Measurements from ENCODE around the gene ARHGAP26.
A peak's percentile ranks its signal among the peaks of the same experiment; 100 is the strongest.

The ARHGAP26 gene

DNA sequence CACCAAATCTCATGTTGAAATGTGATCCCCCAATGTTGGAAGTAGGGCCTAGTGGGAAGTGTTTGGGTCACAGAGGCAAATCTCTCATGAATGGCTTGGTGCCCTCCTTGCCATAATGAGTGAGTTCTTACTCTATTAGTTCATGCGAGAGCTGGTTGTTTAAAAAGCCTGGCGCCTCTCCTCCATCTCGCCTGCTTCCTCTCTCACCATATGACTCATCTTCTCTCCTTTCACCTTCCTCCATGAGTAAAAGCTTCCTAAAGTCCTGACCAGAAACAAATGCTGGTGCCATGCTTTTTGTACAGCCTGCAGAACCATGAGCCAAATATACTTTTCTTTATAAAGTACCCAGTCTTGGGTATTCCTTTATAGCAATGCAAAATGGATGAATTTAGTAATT, 20.9 kb upstream of the ARHGAP26 start:
- DNase-seq = peak in 1 of 2 donors; percentile 11

DNA sequence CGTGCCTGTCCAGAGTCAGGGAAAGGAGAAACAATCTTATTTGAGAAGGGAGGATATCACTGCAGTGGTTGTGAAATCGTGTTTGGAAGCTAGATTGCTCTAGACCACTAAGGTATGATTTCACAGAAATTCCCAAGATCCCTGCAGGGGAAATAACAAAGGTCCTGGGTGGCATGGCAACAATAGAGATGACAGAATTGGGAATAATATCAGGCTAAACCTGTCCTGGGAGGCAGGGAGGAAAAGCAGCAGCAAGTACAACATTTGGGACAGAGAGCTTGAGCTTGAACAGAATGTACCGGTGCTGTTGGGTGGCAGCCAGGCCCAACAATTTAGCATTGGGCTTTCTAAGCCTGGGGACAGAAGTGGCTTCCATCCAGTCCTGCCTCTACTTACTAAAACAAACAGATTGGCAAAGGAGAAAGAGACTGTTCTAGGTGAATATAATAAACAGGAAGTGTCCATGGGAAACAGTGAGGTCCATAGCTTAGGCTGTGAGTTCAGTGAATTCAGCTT, 17.0 kb upstream of the ARHGAP26 start:
- DNase-seq = no peak

DNA sequence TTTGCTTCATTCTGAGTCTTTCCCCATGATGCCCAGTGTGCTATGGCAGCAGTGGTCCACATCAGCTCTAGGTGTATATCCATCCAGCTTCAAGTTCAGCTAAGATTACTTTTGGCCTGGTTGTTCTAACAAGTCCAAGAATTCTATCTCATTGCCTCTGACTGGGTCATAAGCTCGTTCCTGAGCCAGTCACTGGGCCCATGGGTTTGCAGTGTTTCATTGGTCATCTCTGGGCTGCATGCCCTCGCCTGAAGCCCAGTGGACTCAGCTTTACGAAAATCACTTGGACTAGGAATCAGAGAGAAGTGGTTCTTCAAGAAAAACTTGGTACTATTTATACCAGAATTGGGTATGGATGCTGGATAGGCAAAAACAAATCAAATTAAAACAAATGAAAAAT, 16.1 kb upstream of the ARHGAP26 start:
- no peak for DNase-seq

DNA sequence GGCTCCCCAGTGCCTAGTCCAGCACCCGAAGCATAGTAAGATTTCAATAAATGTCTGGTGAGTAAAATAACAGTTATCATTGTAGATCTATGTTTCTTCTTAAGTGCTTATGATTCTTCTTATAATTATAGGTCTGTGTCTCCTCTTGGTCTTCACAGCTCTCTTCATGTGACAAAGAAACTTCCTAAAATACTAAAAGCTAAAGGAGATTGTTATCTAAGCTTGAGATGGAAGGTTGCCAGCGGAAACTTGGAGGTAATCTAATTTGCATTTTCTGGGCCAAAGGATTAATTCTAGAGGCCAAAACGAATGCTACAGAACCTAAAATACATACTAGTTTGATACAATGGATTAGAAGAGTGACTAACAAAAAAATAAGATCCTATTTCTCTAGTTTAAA, 13.6 kb upstream of the ARHGAP26 start:
- no peak for DNase-seq

DNA sequence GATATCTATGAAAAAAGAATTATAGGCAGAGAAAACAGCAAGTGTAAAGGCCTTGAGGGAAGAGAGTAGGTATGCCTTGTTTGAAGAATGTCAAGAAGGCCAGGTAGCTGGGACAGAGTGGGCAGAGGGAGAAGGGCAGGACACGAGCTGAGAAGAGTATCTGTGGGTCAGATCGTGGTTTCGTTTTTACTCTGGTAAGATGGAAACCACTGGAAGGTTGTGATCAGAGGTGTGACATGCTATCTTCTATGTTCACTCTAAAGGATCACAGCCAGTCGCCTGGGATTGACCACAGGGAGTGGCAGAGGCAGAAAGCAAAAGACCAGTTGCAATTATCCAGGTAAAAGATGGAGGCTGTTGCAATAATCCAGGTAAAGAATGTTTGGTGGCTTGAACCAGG, 12.6 kb upstream of the ARHGAP26 start:
- no peak for DNase-seq

DNA sequence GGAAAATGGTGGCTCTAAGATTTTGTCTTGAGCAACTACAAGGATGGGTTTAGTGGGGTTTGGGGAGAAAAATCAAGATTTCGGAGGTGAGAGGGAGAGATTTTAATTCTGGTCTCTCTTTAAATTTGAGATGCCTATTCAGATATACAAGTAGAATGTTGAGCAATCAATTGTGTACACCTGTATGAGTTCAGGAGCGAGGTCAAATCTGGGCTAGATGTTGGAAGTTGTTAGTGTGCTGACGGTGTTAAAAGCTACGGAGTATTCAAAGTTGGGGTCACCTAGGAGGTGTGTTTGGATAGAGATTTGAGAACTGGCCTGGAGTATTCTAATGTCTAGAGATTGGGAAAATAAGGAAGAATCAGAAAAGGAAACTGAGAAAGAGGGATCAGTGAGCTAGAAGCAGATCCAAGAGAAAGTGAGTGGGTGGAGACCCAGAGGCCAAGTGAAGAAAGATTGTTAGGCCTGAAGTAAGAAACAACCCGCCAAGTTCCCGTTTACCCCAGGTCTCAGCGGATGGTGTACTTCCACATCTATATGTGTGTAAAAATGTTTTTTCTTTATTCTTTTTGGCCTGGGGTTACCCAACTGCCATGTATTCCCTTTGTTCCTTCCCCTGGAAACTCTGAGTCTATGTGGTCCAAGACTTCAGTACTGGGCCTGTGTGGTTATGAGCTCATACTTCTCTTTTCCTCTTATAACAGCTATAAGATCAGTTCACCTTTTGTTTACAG, 11.9 kb upstream of the ARHGAP26 start:
- peak; percentile 17 to 26 for DNase-seq

DNA sequence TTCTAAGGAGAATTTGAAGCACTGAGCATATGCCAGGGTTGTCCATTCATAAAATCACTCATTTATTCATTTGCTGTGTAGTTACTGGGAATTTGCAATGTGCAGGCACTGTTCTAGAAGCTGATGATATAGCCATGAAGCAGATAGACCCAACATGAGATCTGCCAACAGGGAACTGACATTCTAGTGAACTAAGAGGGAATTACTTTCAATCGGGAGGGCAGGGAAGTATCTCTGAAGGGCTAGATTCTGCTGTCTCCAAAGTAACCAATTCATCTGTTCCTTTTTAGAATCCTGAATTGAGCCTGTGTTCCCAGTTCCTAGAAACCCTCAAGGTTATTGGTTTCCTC, 11.4 kb upstream of the ARHGAP26 start:
- DNase-seq = no peak

DNA sequence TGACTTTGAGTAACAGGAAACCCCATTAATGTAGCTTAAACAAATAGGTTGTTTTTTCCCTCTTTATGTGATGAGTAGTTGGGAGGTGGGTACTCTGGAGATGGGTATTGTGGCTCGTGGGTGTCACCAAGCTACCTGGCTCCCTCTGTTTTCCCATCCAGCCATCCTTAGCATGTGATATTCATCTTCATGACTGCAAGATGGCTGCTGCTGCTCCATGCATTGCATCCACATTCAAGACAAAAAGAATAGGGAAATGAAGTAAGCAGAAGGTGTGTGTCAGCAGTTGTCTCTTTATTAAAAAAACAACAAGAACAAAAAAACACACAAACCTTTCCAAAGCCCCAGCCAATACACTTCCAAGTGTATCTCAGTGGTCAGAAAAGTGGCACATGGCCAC, 6.5 kb upstream of the ARHGAP26 start:
- no peak for DNase-seq

DNA sequence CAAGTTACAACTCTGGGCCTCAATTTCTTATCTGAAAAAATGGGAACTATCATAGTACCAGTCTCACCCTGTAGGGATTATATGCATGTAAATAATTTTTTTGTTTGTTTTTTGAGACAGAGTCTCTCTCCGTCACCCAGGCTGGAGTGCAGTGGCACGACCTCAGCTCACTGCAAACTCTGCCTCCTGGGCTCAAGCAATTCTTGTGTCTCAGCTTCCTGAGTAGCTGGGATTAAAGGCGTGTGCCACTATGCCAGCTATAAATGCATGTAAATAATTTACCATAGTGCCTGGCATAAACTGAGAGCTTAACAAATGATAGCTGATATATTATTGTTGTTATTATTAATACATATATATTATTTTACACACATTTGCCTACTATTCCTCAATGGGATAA, 3.0 kb upstream of the ARHGAP26 start:
- no peak for DNase-seq

DNA sequence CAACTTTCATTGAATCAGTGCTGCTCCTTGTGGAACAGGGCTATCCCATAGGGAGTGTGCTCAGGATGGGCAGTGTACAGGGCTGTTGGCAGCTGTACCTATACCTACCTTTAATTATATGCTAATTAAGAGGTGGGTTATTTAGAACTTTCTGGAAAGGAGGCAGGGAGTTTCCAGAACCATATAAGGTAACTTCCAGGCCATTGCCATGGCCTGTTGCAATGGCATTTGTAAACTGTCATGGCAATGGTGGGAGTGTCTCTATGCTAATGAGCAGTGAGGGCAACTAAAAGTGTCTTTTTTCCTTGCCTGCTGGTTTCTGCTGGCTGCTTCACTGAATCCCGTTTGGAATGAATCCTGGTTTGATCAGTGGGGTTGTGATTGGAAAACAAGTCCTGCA, 2.3 kb upstream of the ARHGAP26 start:
- no peak for DNase-seq

DNA sequence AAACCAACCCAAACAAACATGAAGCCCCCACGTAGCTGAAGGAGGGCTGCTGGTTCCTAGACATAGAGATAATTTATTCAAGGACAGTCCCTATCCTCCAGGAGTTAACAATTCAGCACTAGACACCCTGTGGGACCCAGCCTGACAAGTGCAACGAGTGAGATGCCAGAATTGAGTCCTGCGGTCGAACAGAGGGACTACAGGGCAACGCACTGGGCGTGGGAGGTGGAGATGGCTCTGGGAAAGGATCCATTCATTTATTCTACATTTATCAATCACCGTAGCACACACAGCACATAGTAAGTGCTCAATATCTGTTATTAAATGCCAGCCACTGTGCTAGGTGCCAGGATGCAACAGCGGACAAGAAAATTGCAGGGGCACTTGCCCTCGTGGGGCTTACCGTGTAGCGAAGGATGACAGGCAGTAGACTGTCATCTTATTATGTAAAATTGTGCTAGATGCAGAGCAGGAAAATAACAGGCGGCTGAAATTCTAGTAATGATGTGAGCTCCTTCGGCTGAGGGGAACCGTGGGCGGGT, 855 bp upstream of the ARHGAP26 start:
- no peak for DNase-seq

DNA sequence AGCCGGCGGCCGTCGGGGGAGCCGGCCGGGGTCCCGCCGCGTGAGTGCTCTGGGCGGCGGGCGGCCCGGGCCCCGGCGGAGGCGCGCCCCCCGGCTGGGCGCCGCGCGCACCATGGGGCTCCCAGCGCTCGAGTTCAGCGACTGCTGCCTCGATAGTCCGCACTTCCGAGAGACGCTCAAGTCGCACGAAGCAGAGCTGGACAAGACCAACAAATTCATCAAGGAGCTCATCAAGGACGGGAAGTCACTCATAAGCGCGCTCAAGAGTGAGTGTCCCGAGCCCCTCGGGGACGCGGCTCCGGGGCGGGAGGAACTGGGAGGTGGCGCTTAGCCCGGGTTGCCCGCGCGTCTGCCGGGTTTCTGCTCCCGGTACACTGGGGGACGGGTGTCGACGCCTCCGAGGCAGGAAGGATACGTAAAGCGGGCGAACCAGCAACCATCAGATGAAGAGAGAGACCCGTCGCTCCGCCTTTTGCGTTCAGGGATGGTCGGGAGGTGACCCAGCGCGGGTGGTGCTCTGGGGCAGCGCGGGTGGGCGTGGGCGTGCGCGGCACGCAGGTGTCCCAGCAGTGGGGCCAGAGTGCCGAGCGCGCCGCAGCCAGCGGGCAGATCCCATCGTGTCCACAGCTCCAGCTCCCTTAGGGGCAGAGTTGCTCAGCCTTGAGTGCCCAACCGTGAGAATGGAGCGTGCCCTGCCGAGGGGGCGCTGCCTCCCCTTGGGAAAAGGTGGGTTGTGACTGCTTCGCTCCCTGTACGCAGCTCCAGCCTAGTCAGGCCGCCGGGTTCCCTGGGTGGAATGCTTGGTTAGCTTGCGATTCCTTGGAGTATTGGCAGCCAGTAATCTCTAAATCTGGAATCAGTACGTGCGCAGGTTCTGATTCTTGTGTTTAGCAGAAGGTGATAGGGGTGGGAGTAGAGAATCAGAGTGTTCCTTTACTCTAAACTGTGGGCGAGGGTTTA, 753 bp downstream of the ARHGAP26 start:
- DNase-seq = peak; percentile 53 to 63

DNA sequence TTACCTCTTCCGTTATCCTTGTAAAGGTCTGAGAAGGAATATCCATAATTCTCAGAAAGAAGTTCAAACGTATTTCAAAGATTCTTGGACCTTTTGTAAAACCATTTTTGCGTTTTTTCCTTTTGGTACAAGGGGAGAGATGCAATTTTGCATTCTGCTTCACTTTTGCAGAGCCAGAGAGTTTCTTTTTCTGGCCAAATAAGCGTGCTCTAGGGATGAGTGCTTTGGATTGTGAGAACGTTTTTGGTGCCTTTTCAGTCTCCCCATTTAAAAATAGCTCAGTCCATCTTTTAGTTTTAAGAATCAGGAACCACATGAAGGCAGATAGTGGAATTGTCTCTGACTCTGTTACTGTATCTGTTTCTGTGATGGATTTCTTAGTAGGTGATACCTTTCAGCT, 1.5 kb downstream of the ARHGAP26 start:
- no peak for DNase-seq

DNA sequence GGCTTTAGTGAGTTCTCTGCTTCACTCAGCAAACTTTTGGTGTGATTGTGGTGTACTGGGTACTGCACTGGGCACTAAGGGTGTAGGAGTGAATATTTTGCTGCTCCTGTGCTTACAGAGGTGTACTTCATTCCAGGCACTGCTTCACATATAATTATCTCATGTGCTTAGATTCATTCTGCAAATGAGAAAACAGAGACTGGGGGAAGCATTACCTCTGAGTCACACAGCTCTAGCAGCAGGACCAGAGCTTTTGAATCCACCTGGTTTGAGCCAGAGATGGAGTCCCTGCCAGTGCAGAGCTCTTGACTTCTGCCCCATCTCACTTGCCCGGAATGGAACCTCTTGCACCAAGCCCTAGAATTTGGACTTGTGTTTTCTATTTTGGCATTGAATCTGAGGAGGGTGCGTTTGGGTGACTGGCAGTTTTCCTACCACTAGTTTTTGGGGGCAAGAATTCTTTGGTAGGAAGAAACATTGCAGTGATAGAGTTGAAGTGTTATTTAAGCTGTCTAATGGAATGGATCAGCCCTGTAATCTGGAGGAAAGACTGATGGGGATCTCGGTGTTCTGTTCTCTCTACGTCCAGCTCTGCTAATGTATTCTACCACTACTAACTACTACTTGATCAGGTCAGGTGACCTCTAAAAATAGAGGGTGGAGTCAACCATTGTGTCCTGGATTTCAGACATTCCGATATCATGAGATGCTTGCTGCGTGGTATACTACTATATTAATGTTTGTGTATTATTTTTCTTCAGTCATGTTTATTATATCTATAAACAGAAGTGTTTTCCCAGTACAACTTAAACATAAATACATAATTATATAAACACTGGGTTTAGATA, 2.5 kb downstream of the ARHGAP26 start:
- DNase-seq = no peak

DNA sequence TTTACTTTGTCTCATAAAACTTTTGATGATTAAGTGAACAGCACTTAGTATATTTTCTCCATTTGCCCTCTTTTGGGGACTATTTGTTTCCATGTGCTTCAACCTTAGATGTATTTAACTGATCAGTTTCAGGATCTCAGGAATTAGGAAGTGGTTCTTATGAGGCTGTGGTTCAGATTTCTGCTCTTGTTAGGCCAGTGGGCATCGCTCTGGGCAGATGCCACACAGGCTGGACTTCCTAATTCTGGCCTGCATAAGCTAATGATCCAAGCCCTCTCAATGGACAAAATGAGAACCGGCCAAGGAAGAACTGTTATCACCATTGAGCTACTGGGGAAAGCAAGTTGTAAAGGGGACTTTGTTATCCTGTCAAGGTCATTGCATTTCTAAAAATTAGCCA, 6.9 kb downstream of the ARHGAP26 start:
- DNase-seq = no peak

DNA sequence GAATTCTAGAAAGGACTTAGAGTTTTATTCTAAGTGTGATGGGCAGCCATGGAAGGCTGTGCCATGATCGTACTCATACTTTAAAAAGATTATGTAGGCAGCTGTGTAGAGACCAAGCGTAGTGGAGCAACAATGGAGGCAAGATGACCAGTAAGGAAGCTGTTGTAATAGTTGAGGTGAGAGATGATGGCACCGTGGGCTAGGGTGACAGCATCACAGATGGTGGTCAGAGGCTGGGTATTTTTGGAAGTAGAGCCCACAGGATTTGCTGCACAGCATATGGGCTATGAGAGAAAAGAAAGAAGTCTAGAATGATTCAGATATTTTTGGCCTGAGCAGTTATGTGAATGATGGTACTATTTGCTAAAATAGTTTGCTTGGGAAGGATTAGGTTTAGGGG, 7.7 kb downstream of the ARHGAP26 start:
- DNase-seq = no peak

DNA sequence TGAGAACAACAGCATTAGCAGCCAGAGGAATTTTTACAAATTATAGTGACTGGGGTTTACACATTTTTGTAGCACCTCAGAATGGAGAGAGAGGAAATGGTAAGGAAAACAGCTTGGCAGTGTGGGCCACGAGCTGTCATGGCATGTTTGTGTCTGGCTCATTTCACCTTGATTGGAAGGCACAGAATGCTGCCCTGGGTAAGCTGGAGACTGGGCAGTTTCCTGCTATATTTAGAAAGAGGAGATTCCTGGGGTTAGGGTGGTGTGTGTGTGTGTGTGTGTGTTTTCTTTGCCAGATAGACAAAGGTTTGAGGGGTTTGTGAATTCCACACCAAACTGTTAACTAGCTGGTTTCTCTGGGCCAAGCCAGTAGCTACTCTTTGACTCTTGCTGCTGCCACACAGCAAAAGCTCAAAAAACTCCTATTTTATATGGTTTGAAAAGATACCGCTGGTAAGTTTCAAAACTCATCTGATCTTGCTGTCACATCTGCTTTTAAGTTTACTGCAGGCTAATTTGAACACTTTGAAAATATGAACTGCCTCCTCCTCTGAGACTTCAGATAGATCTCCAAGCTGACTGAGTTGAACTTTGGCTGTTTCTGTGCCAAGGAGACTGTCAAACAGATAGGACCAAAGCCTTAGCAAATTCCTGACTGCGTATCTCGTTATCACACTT, 9.1 kb downstream of the ARHGAP26 start:
- no peak for DNase-seq

DNA sequence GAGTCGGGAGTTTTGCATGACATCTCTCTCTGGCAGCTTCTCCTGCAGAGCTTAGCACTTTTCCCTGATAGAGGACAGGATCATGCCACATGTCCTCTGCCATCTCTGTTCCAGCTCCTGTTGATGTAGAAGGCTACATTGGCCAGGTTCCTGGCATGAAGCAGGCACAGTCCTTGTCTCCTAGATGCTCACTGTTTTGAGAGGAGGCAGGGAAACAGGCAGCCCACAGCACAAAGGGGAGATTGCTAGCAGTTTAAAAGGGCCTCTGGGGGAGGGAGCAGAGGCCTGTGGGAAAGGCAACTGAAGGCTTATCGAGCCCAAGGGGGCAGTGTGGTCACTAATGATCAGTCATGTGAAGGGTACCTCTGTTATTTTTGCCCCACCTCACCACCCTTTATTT, 10.7 kb downstream of the ARHGAP26 start:
- no peak for DNase-seq

DNA sequence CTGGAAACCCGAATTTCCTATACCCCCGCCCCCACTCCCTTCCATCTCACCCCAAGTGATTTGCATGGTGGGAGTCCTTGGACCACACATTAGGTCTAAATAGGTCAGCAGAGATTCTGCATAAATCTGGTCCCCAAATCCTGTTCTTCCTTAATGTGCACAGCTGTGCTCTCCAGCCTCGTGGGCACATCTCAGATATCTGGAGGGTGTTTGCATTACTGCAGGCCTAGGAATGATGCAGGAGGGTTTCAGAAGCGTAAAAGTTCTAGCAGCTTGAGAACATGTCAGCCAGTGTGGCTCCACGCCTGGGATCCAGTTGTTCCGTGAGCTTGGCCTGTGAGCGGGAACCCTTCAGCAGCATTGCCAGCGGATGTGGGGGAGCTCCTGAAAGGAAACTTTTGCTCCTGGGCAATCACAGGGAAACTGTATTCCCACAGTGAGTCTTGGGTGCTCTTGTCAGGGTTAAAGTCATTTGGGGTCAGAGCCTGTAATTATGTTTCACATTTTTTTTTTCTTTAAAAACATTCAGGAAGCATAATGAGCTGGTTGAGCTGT, 12.9 kb downstream of the ARHGAP26 start:
- DNase-seq = no peak

DNA sequence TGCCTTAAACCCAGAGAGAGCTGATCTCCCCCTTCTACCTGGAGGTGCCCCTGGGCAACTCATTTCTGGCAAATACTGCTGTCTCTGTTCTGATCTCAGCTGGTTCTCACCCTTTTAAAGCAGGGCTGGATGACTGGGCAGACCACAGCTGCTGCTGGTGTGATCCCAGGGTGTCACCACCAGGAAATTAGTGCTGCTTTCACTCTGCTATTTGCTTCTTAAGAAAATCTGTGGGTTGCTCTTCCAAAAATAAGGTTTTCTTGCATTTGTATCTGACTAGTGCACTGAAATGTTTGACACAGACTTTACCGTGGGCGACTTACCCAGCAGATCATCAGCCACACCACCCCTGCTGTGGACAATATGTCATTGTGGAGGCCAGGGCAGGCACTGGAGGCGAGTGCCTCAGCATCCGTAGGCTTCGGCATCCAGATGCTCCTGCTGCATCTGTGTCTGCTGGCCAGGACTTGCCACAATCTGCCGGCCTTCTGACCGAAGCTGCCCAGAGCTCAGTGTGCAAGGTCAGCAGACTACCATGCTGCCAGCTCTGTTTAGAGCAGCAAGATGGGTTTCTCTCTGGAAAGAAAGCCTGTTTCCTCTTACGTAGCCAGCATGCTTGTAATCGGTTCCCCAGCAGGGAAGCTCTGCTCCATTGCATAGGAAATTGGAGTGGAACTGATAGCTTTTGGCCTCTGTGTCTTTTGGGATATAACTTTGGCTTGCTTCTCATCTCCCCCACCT, 13.6 kb downstream of the ARHGAP26 start:
- DNase-seq = peak; percentile 58 to 63

DNA sequence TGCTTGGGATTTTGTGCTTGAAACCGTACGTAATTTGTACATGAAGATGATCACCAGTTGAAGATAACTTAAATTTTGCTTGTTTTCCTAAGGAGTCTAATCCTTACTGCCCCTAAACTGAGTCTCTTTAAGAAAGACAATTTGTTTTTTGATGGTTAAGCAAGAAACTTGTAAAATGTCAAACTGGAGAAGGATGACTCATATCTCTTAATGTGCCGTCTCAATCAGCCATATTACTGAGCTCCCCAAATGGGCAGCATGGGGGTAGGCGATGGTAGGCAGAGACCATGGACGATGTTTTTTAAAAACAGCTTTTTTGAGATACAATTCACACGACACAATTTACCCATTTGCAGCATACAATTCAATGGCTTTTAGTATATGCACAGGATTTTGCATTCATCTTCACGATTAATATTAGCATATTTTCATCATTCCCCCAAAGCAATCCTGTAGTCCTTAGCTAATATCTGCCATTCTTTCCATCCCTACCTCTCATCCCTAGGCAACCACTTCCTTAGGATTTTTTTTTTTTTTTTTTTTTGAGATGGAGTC, 14.3 kb downstream of the ARHGAP26 start:
- no peak for DNase-seq

All from CD4-positive, alpha-beta T cell treated with Interleukin-4 for 1 hour (primary cell).